ENCODE measurements around the gene TSPEAR.

TSPEAR gene

GRCh38 chr21:44524414-44525371 is 186.7 kb downstream of the TSPEAR start:
- DNase-seq = no peak

- DNase-seq = no peak
Observed at GRCh38 chr21:44523567-44524413, 187.6 kb downstream of the TSPEAR start.

GRCh38 chr21:44522753-44523204 is 188.6 kb downstream of the TSPEAR start:
- DNase-seq = no peak

- DNase-seq = no peak
Observed at GRCh38 chr21:44521928-44522752, 189.2 kb downstream of the TSPEAR start.

- no peak for DNase-seq
Observed at GRCh38 chr21:44521301-44521927, 190.0 kb downstream of the TSPEAR start.

GRCh38 chr21:44520326-44521300 is 190.8 kb downstream of the TSPEAR start:
- no peak for DNase-seq

GRCh38 chr21:44519346-44520325 is 191.7 kb downstream of the TSPEAR start:
- DNase-seq = no peak

GRCh38 chr21:44518686-44519085 is 192.7 kb downstream of the TSPEAR start:
- no peak for DNase-seq

GRCh38 chr21:44517175-44517899 is 194.0 kb downstream of the TSPEAR start:
- DNase-seq = no peak

GRCh38 chr21:44516828-44517174 is 194.6 kb downstream of the TSPEAR start:
- no peak for DNase-seq

- DNase-seq = no peak
Observed at GRCh38 chr21:44516342-44516741, 195.0 kb downstream of the TSPEAR start.

- DNase-seq = no peak
Observed at GRCh38 chr21:44515359-44516165, 195.8 kb downstream of the TSPEAR start.

GRCh38 chr21:44514746-44515358 is 196.5 kb downstream of the TSPEAR start:
- no peak for DNase-seq

GRCh38 chr21:44514218-44514520 is 197.2 kb downstream of the TSPEAR start:
- DNase-seq = no peak

GRCh38 chr21:44513389-44514217 is 197.8 kb downstream of the TSPEAR start:
- no peak for DNase-seq

GRCh38 chr21:44512496-44513388 is 198.6 kb downstream of the TSPEAR start:
- DNase-seq = no peak
